C4-2B (cell line): ENCODE measurements around the gene CIDEB.

Source experiments
- CTCF ChIP-seq: fragments of 450-650 bp; conservative IDR thresholded peaks from 2 replicates; pipeline ENCODE4 v1.5.1; 2017; ENCODE audit warnings: mild to moderate bottlenecking
- ZFX ChIP-seq: fragments of 450-650 bp; IDR thresholded peaks from 2 replicates; pipeline ENCODE4 v1.6.1; 2017

DNA sequence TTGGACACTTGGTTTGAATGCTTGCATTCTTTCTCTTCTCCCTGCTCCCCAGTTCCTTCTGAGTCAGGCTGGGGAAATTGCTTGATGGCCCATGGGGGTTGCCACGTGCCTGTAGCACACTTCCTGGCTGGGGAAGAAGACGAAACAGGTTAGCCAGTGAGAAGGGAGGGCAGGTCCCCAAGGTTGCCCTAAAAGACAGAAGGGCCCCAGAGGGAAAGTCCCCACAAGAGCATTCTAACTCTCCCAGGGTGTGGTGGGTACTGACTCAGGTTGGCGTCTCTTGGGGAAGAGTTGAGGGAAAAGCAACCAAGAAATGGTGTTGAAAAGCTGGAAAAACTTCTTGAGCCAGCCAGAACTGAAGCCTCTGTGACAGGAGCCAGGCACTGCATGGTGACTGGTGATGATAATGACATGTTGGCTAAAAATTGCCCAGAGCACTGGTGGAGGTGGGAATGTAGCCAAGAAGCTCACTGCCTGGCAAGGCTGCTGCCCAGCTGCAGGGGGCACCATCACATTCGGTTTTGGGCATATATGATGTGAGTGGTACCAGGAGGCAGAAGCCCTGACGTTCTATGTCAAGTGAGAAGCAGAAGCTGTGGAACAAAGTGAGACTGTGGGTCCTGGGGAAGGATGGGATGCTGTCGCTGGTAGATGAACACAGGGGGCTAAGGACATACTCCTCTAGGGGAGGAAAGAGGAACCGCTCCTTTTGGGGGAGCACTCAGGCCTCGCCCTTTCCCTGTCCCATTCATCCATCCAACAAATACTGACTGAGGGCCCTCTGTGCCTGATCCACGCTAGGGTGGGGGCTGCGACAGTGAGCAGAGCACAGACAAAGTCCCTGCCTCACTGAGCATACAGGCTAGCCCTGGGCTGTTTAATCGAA lies 28.2 kb downstream of the CIDEB start:
- TF ChIP-seq CTCF (no peak; the same call in 1 of the 2 replicates), ZFX (no peak)
